Measurements from ENCODE around the gene BIRC2.

Gene BIRC2

DNA sequence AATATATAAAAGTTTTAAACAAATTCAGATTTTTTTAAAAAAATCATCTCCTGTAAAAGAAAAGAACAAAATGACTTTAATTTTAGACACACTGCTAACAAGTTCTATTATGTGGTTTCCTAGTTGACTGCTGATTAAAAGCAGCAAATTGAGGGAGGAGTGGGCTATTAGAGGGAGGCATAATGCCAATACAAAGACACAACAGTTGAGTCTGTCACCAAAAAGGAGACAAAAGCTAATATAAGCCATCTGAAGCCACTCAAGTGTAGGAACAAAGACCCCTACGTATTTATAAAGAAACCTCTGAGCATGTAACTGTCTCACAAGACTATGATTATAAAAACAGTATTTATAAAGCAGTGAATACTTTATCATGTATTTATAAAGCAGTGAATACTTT lies 76.9 kb downstream of the BIRC2 start:
- H3K27ac ChIP-seq = no peak overlapping the region
- no peak for TF ChIP-seq ZFX (IDR thresholded peaks at IDR 0.05; ENCODE audit: borderline replicate concordance)
- no peak for TF ChIP-seq CTCF (IDR thresholded peaks at IDR 0.05)

GRCh38 chr11:102426000-102426399 lies 79.0 kb downstream of the BIRC2 start:
- TF ChIP-seq ZFX (IDR thresholded peaks at IDR 0.05; ENCODE audit: borderline replicate concordance) (no peak), CTCF (IDR thresholded peaks at IDR 0.05) (no peak)
- H3K27ac ChIP-seq = no peak overlapping the region

DNA sequence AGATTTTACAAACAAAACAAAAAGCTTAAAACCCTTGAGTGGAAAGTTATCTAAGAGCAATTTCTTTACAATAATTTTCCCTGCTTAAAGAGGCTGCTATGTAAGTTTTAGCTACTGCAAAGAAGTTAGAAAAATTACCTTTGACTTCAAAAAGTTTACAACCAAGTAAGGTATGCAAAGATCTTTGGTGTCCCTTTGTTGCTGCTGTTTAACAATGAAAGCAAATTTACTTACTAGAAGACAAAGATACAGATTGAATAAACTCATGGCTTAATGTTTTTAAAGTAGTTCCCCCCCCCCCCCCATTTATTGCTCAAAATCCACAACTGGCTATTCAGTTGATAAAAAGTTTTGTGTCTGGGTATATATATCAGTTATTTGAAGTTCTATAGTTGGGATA lies 79.6 kb downstream of the BIRC2 start:
- no peak overlapping the region for H3K27ac ChIP-seq
- no peak for TF ChIP-seq CTCF (IDR thresholded peaks at IDR 0.05)
- TF ChIP-seq ZFX (IDR thresholded peaks at IDR 0.05; ENCODE audit: borderline replicate concordance) = no peak

- TF ChIP-seq ZFX (IDR thresholded peaks at IDR 0.05; ENCODE audit: borderline replicate concordance) (no peak), CTCF (IDR thresholded peaks at IDR 0.05) (no peak)
- no peak overlapping the region for H3K27ac ChIP-seq
Observed at GRCh38 chr11:102427068-102427467, 80.1 kb downstream of the BIRC2 start.
